Heart left ventricle (tissue), 16 donors: Measurements from ENCODE around the gene CDC16. TPM values are rescaled to one million over a fixed set of nuclear protein-coding genes. Genes with fewer than 3 reads are reported as not detected.
A peak's percentile ranks its signal among the peaks of the same experiment; 100 is the strongest.
"Not testable (repeated sequence)": the region's sequence is repeated elsewhere in the genome, so short reads cannot be mapped to it uniquely, and the experiment has no call there.

Experiments used
- ATAC-seq, 4 donors: fragments of 200-7000 bp; cut with Tn5 transposase; one replicate each; pipeline ENCODE4 v1.9.1; 2020 to 2022; ENCODE audit warnings: moderate library complexity in 4 of 4, mild to moderate bottlenecking in 3 of 4, moderate number of reproducible peaks in 1 of 4
- DNase-seq, 5 donors: peaks; one replicate each; pipeline ENCODE4 v3.0.0-alpha.2; 2020
- H3K27ac ChIP-seq, 12 donors: fragments of 200-600 bp; sonication (generic) in 4 of 12; one replicate each; pipeline versions ENCODE4 v1.5.0 to v1.8.0; 2016 to 2022; ENCODE audit warnings: mild to moderate bottlenecking in 2 of 12
- H3K27me3 ChIP-seq, 9 donors: fragments of 200-600 bp; sonication (generic) in 2 of 9; one replicate each; pipeline versions ENCODE4 v1.5.1 to v1.8.0; 2016 to 2022; ENCODE audit warnings: mild to moderate bottlenecking in 3 of 9
- H3K36me3 ChIP-seq, 9 donors: fragments of 200-600 bp; sonication (generic) in 2 of 9; one replicate each; pipeline versions ENCODE4 v1.5.0 to v1.8.0; 2018 to 2022; ENCODE audit warnings: mild to moderate bottlenecking in 2 of 9
- H3K4me1 ChIP-seq, 12 donors: fragments of 200-600 bp; sonication (generic) in 4 of 12; one replicate each; pipeline versions ENCODE4 v1.5.0 to v1.8.0; 2016 to 2022; ENCODE audit warnings: mild to moderate bottlenecking in 3 of 12
- H3K4me3 ChIP-seq, 12 donors: fragments of 200-600 bp; sonication (generic) in 4 of 12; one replicate each; pipeline versions ENCODE4 v1.5.0 to v1.8.0; 2017 to 2022; ENCODE audit warnings: mild to moderate bottlenecking in 9 of 12, moderate library complexity in 4 of 12
- H3K9me3 ChIP-seq, 12 donors: fragments of 200-600 bp; sonication (generic) in 4 of 12; one replicate each; pipeline versions ENCODE4 v1.5.0 to v1.8.0; 2016 to 2022; ENCODE audit warnings: mild to moderate bottlenecking in 1 of 12
- POLR2A ChIP-seq, 2 donors: fragments of 450-650 bp; IDR thresholded peaks; one replicate each; pipeline ENCODE4 v1.6.1; 2017; ENCODE audit warnings: antibody characterized with exemption in 2 of 2, mild to moderate bottlenecking in 2 of 2, moderate library complexity in 2 of 2
- WGBS, 4 donors: extraction: QIAGEN DNeasy Blood & Tissue Kit in 2 of 4; methylation state at CpG; one replicate each; pipeline versions ENCODE4 v1.1.5 to v1.1.7; 2013 to 2018; 5-methylcytosine and 5-hydroxymethylcytosine counted together
- intact Hi-C, 10 donors: fragments of 100-400 bp; cut with DNase I; formaldehyde crosslinking; loops; one replicate each; pipeline versions ENCODE4 v1.11.1 to v1.14.2; 2022
- polyA plus RNA-seq, 2 donors: library from polyadenylated mRNA; stranded (reverse); fragments of 200-250 nt; gene quantifications; one replicate each; pipeline ENCODE4 v1.2.3, GENCODE V29; 2013
- total RNA-seq, 9 donors: library from RNA; depleted of rRNA in 2 of 9; stranded (reverse); fragments of >200 nt in 2 of 9; fragmentation: NEBNext Ultra II Directional in 3 of 9; extraction: Animal tissue kit (Norgen Biotek cat#: 25700) in 3 of 9; gene quantifications; one replicate each; pipeline versions ENCODE4 v1.1.0 to v1.2.4, GENCODE V29; 2016 to 2023
- TF ChIP-seq, protein P1 (sequence below), 12 donors: fragments of 200-600 bp; sonication (generic) in 4 of 12; IDR thresholded peaks; one replicate each; pipeline versions ENCODE4 v1.5.0 to v1.8.0; 2018 to 2022; ENCODE audit warnings: antibody characterized with exemption in 12 of 12, mild to moderate bottlenecking in 5 of 12
- donor health status: ischemic (EF 13 %, LVEDD 7.1; RV severe dilation, severe dysfunction).
- donor health status: healthy with polysubstance abuse.
- donor health status: DM: no; HTN: yes; CAD: no.
- donor health status: DM: no; HTN: no; CAD: no.
- donor health status: ischemic (EF 25% LVEDD 6.9; RV normal size, moderate dysfunction).
- donor health status: ischemic (EF 25% LVEDD 5.7; RV mildly dilated, moderate dysfunction).
- donor health status: healthy.
- donor health status: DM: yes; HTN: yes; CAD: no.
- donor health status: ischemic (EF 35%, LVEDD 5.7; RV mildly dilated, moderate dysfunction).
- donor health status: nonischemic (EF 11% LVEDD 7.7; RV severe dilation, severe dysfunction).
- donor health status: DM: yes; HTN: yes; CAD: no.
- donor health status: PGD.
- donor health status: ischemic (EF 29% LVEDD 5.4; RV normal size, mild dysfunction).
- donor health status: nonischemic (EF 23%, LVEDD 6.1; RV moderate dilation, normal function).

Gene CDC16
- total and polyA plus RNA-seq, 11 donors: 20.0 to 41.7 (median 32.4) TPM

DNA sequence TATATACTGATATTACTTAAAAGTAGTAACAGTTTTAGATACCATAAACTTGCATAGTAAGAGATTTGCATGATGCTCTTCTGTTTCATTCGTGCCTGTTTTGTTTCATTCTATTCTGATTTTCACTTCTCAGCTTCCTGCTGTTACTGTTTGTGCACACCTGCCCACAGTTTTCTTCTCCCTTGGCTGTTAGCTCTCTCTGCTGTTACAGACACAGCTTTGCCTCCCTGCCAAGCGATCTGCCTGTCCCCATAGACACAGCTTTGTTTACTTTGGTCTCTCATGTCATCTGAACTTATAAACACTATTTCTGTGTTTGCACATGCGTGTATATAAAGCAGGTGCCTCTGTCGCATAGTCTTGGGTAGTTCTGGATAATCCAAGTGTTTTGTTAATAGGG, 25.3 kb downstream of the CDC16 start:
- WGBS, 4 donors: 60 to 76% (median 67%) methylated on average over 4 of the region's 4 CpGs
- DNase-seq: peak in 1 of 5 donors; percentile 33
- intact Hi-C loops: no loop called here
- Histone ChIP-seq H3K9me3 (no peaks in the 10 kb centered on the region), H3K4me1 (peaks cover 0 to 22% (median 4%) of the 10 kb centered on the region in 12 donors), H3K27me3 (no peaks in the 10 kb centered on the region), H3K36me3 (peaks cover 0 to 100% (median 99%) of the 10 kb centered on the region in 9 donors), H3K4me3 (no peak overlapping the region), H3K27ac (peak overlapping the region in 1 of 12 donors; percentile 20)
- peak in 3 of 4 donors; percentile 53 to 82 (median 77) for ATAC-seq
- no peak for TF ChIP-seq POLR2A (IDR thresholded peaks at IDR 0.05)
- TF ChIP-seq, protein P1, sequence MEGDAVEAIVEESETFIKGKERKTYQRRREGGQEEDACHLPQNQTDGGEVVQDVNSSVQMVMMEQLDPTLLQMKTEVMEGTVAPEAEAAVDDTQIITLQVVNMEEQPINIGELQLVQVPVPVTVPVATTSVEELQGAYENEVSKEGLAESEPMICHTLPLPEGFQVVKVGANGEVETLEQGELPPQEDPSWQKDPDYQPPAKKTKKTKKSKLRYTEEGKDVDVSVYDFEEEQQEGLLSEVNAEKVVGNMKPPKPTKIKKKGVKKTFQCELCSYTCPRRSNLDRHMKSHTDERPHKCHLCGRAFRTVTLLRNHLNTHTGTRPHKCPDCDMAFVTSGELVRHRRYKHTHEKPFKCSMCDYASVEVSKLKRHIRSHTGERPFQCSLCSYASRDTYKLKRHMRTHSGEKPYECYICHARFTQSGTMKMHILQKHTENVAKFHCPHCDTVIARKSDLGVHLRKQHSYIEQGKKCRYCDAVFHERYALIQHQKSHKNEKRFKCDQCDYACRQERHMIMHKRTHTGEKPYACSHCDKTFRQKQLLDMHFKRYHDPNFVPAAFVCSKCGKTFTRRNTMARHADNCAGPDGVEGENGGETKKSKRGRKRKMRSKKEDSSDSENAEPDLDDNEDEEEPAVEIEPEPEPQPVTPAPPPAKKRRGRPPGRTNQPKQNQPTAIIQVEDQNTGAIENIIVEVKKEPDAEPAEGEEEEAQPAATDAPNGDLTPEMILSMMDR (IDR thresholded peaks at IDR 0.05): no peak

DNA sequence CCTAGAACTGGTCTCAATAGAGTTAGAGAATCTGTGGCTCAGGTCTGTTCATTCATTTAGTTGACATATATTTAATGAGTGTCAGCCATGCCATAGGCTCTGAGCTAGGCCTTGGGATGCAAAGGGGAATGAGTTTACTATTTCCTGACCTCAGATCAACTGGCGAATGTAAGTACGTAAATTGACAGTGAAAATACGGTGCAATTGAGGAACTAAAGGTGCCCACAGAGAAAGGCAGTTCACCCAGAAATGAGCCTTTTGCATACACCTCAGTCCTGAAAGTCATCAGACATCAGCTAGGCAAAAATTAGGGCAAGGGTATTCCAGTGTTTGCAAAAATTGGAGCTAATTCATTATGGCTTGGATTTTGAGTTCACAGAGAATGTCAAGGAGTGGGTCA, 26.1 kb downstream of the CDC16 start:
- H3K4me3 ChIP-seq: no peak overlapping the region
- H3K4me1 ChIP-seq: peaks cover 0 to 22% (median 4%) of the 10 kb centered on the region in 12 donors
- no peak for TF ChIP-seq POLR2A (IDR thresholded peaks at IDR 0.05)
- TF ChIP-seq, protein P1 (IDR thresholded peaks at IDR 0.05): no peak
- DNase-seq (no peak), ATAC-seq (no peak)
- peaks cover 0 to 100% (median 99%) of the 10 kb centered on the region in 9 donors for H3K36me3 ChIP-seq
- H3K27ac ChIP-seq: peak overlapping the region in 1 of 12 donors; percentile 3
- no peaks in the 10 kb centered on the region for H3K9me3 ChIP-seq
- H3K27me3 ChIP-seq: no peaks in the 10 kb centered on the region
- intact Hi-C loops: no loop called here
- WGBS, 4 donors: 92 to 95% (median 93%) methylated on average over 3 of the region's 3 CpGs

DNA sequence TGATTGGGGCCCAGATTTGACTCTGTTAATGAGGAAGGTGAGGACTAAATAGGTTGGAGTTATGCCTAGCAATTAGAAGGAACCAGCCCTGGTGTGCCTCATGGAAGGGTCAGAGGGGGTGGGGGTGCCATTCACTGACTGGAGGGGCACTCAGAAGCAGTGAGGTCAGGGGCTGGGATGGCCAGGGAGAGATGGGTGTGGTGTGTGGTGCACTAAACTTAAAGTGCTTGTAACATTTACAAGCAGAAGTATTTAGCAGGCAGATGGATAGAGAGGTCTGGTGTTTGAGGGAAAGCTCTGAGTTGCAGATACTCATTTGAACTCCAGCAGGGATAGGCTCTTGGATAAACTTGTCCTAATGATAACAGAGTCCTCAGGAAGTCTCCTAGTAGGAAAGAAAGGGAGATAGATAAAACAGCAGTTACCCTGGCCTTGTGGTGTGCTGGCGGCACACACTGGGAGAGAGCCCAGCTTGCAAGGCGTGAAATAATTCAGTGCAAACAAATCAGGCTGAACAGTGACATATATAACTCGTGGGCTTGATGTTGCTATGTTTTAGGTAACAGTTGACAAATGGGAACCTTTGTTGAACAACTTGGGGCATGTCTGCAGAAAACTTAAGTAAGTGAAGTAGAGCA, 26.8 kb downstream of the CDC16 start:
- peak overlapping the region in 3 of 12 donors; percentile 3 to 37 (median 7) for H3K27ac ChIP-seq
- intact Hi-C loops: no loop called here
- DNase-seq (no peak), ATAC-seq (peak; percentile 60 to 85 (median 70))
- no peaks in the 10 kb centered on the region for H3K27me3 ChIP-seq
- TF ChIP-seq, protein P1 (IDR thresholded peaks at IDR 0.05): no peak
- TF ChIP-seq POLR2A (IDR thresholded peaks at IDR 0.05): no peak
- H3K9me3 ChIP-seq: no peaks in the 10 kb centered on the region
- H3K4me1 ChIP-seq: peaks cover 0 to 22% (median 4%) of the 10 kb centered on the region in 12 donors
- H3K4me3 ChIP-seq: no peak overlapping the region
- peaks cover 0 to 100% (median 100%) of the 10 kb centered on the region in 9 donors for H3K36me3 ChIP-seq
- WGBS, 4 donors: 41 to 59% (median 47%) methylated on average over 3 of the region's 3 CpGs

DNA sequence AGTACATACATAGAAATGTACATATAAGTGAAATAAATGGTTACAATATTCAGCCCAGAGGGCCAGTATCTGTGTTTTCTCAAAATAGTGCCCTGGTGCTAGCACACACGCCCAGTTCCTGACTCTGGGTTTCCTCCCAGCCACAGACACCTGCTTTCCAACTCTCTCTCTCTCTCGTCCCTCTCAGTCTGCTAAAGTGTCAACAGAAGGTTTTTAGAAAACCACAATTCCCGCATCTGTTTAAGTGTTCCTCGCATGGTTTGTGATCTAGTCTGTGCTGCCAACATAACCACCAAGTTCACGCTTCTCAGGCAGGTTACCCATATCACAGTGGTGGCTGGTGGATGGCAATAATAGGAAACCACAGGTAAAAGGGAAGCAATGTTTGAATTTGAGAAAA, 28.9 kb downstream of the CDC16 start:
- H3K4me1 ChIP-seq: peaks cover 0 to 22% (median 4%) of the 10 kb centered on the region in 12 donors
- peak overlapping the region in 1 of 12 donors; percentile 4 for H3K27ac ChIP-seq
- no peak for ATAC-seq
- intact Hi-C loops: no loop called here
- H3K4me3 ChIP-seq: no peak overlapping the region
- H3K9me3 ChIP-seq: no peaks in the 10 kb centered on the region
- TF ChIP-seq, protein P1 (IDR thresholded peaks at IDR 0.05): no peak
- TF ChIP-seq POLR2A (IDR thresholded peaks at IDR 0.05): no peak
- H3K27me3 ChIP-seq: no peaks in the 10 kb centered on the region
- no peak for DNase-seq
- 72 to 84% (median 77%) methylated on average over 5 of the region's 5 CpGs for WGBS, 4 donors
- peaks cover 0 to 100% (median 100%) of the 10 kb centered on the region in 9 donors for H3K36me3 ChIP-seq

DNA sequence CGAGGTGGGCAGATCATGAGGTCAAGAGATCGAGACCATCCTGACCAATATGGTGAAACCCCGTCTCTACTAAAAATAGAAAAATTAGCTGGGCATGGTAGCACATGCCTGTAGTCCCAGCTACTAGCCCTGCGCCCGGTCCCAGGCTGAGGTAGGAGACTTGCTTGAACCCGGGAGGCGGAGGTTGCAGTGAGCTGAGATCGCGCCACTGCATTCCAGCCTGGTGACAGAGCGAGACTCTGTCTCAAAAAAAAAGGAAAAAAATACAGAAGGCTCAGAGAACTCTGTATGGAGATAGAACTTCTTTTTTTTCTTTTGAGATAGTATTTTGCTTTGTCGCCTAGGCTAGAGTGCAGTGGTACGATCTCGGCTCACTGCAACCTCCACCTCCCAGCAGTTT, 29.6 kb downstream of the CDC16 start:
- H3K27ac ChIP-seq, H3K4me3 ChIP-seq, DNase-seq, H3K9me3 ChIP-seq, H3K27me3 ChIP-seq, intact Hi-C loops, ATAC-seq: not testable (repeated sequence)
- peaks cover 0 to 22% (median 3%) of the 10 kb centered on the region in 12 donors for H3K4me1 ChIP-seq
- peaks cover 0 to 100% (median 100%) of the 10 kb centered on the region in 9 donors for H3K36me3 ChIP-seq
- 95 to 97% (median 97%) methylated on average over 13 of the region's 13 CpGs for WGBS, 4 donors
